KOPT-K1 (cell line): ENCODE results near the gene SUPT5H.

Source experiments
- H3K27ac ChIP-seq: fragments of 200-600 bp; sonication (generic); 2 replicates; pipeline ENCODE4 v1.5.1; 2016; ENCODE audit warnings: antibody characterized with exemption, mild to moderate bottlenecking, low read depth, low read length; ENCODE audit not compliant: poor library complexity, severe bottlenecking
- H3K36me3 ChIP-seq: fragments of 200-600 bp; sonication (generic); 2 replicates; pipeline ENCODE4 v1.5.1; 2017; ENCODE audit warnings: antibody characterized with exemption, mild to moderate bottlenecking, low read length, moderate library complexity; ENCODE audit not compliant: insufficient read depth
- H3K9me3 ChIP-seq: fragments of 200-600 bp; sonication (generic); 2 replicates; pipeline ENCODE4 v1.5.1; 2017; ENCODE audit warnings: antibody characterized with exemption, low read length, mild to moderate bottlenecking; ENCODE audit not compliant: insufficient read depth, poor library complexity, severe bottlenecking

The SUPT5H gene

GRCh38 chr19:39413911-39414608 is 31.3 kb upstream of the SUPT5H start:
- no peaks in the 10 kb centered on the region for H3K9me3 ChIP-seq
- peaks cover 42% of the 10 kb centered on the region; the same call in 1 of the 2 replicates for H3K36me3 ChIP-seq
- peak overlapping the region; percentile 95 for H3K27ac ChIP-seq

GRCh38 chr19:39415111-39416046 is 30.0 kb upstream of the SUPT5H start:
- Histone ChIP-seq H3K27ac (no peak overlapping the region), H3K36me3 (peaks cover 50% of the 10 kb centered on the region; the same call in 1 of the 2 replicates), H3K9me3 (no peaks in the 10 kb centered on the region)

- Histone ChIP-seq H3K36me3 (peaks cover 61% of the 10 kb centered on the region; the same call in 1 of the 2 replicates), H3K9me3 (no peaks in the 10 kb centered on the region), H3K27ac (no peak overlapping the region)
These were observed 28.9 kb upstream of the SUPT5H start for GRCh38 chr19:39416152-39417120.

- Histone ChIP-seq H3K9me3 (no peaks in the 10 kb centered on the region), H3K27ac (no peak overlapping the region), H3K36me3 (peaks cover 72% of the 10 kb centered on the region)
These were observed 27.8 kb upstream of the SUPT5H start for GRCh38 chr19:39417463-39418181.

GRCh38 chr19:39419003-39419402 is 26.4 kb upstream of the SUPT5H start:
- Histone ChIP-seq H3K36me3 (peaks cover 86% of the 10 kb centered on the region), H3K9me3 (no peaks in the 10 kb centered on the region), H3K27ac (no peak overlapping the region)

- Histone ChIP-seq H3K9me3 (no peaks in the 10 kb centered on the region), H3K27ac (no peak overlapping the region), H3K36me3 (peaks cover 93% of the 10 kb centered on the region)
These were observed 24.6 kb upstream of the SUPT5H start for GRCh38 chr19:39420769-39421168.

GRCh38 chr19:39422020-39422419 is 23.4 kb upstream of the SUPT5H start:
- peaks cover 82% of the 10 kb centered on the region for H3K36me3 ChIP-seq
- H3K27ac ChIP-seq: no peak overlapping the region

GRCh38 chr19:39423258-39424086 is 21.9 kb upstream of the SUPT5H start:
- H3K9me3 ChIP-seq: no peaks in the 10 kb centered on the region
- H3K36me3 ChIP-seq: peaks cover 68% of the 10 kb centered on the region
- no peak overlapping the region for H3K27ac ChIP-seq

More at GRCh38 chr19:39422020-39422419, 23.4 kb upstream of the SUPT5H start:
- H3K9me3 ChIP-seq: no peaks in the 10 kb centered on the region

GRCh38 chr19:39424934-39425333 is 20.4 kb upstream of the SUPT5H start:
- peaks cover 58% of the 10 kb centered on the region for H3K36me3 ChIP-seq
- no peak overlapping the region for H3K27ac ChIP-seq
- no peaks in the 10 kb centered on the region for H3K9me3 ChIP-seq

GRCh38 chr19:39425744-39426143 is 19.6 kb upstream of the SUPT5H start:
- H3K36me3 ChIP-seq: peaks cover 52% of the 10 kb centered on the region
- no peak overlapping the region for H3K27ac ChIP-seq
- no peaks in the 10 kb centered on the region for H3K9me3 ChIP-seq

GRCh38 chr19:39426170-39426569 is 19.2 kb upstream of the SUPT5H start:
- H3K27ac ChIP-seq: no peak overlapping the region
- no peaks in the 10 kb centered on the region for H3K9me3 ChIP-seq
- peaks cover 52% of the 10 kb centered on the region for H3K36me3 ChIP-seq

GRCh38 chr19:39427707-39428106 is 17.7 kb upstream of the SUPT5H start:
- Histone ChIP-seq H3K9me3 (no peaks in the 10 kb centered on the region), H3K27ac (no peak overlapping the region), H3K36me3 (peaks cover 49% of the 10 kb centered on the region)

GRCh38 chr19:39428283-39429112 is 16.9 kb upstream of the SUPT5H start:
- Histone ChIP-seq H3K36me3 (peaks cover 49% of the 10 kb centered on the region), H3K9me3 (no peaks in the 10 kb centered on the region), H3K27ac (no peak overlapping the region)
